HG03139 (cell line): ENCODE measurements around the gene DNAJC4.

Experiments
- ATAC-seq: cut with Tn5 transposase; IDR thresholded peaks from one replicate; pipeline ENCODE4 v1.9.1; 2021; ENCODE audit not compliant: unreplicated experiment

The DNAJC4 gene, protein sequence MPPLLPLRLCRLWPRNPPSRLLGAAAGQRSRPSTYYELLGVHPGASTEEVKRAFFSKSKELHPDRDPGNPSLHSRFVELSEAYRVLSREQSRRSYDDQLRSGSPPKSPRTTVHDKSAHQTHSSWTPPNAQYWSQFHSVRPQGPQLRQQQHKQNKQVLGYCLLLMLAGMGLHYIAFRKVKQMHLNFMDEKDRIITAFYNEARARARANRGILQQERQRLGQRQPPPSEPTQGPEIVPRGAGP

DNA sequence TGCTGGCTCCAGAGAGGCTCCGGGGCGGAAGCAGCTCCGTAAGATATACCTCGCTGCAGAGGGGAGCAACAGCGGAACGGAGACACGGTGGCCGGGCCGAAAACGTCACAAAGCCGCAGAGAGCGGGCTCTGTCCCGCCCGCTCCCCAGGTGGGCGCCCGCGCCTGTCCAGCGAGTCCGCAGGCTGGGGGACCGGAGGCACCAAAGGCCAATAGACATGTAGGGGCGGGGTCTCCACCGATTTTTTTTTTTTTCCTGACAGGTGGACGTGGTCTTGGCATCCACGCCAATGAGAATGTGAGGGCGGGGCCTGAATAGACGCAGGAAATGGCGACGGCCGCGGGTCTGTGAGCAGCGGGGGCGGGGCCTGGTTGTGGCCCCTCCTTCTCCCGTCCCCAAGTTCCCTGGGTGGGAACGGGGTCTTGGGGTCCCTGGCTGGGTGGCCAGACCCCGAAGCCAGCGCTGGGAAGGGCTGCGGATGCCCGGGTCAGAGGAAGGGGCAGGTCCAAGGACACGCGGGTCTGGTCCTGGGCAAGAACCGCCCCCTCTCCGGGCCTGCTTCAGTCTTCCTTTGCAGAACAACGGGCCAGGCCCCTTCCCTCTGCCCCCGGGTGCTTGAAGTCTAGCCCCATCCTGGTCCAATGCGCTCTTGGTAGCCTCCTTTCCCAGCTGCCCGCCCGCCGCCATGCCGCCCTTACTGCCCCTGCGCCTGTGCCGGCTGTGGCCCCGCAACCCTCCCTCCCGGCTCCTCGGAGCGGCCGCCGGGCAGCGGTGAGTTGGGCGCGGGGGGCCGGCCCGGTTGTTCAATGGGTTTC lies at the start of gene DNAJC4:
DNAJC4 (plus strand) TSS at position 378 of the 814 bp plus-strand sequence; CDS start at position 685, 307 bp downstream.
- no peak for ATAC-seq

DNA sequence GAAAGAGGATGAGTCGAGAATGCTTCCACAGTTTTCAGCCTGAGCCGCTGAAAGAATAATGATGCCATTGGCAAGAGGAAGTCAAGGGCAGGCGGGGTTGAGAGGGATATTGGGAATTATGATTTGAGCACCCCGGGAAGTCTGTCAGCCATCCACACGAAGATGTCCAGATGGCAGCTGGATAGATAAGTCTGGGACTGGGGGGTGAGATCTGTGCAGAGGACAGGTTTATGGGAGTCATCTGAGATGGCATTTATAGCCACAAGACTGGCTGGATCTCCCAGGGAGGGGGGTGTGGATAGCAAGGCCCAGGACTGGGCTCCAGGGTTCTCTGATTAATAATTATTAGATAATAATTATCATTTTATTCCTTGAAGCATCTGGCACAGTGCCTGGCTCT lies 49.5 kb upstream of the DNAJC4 start:
- ATAC-seq = no peak

DNA sequence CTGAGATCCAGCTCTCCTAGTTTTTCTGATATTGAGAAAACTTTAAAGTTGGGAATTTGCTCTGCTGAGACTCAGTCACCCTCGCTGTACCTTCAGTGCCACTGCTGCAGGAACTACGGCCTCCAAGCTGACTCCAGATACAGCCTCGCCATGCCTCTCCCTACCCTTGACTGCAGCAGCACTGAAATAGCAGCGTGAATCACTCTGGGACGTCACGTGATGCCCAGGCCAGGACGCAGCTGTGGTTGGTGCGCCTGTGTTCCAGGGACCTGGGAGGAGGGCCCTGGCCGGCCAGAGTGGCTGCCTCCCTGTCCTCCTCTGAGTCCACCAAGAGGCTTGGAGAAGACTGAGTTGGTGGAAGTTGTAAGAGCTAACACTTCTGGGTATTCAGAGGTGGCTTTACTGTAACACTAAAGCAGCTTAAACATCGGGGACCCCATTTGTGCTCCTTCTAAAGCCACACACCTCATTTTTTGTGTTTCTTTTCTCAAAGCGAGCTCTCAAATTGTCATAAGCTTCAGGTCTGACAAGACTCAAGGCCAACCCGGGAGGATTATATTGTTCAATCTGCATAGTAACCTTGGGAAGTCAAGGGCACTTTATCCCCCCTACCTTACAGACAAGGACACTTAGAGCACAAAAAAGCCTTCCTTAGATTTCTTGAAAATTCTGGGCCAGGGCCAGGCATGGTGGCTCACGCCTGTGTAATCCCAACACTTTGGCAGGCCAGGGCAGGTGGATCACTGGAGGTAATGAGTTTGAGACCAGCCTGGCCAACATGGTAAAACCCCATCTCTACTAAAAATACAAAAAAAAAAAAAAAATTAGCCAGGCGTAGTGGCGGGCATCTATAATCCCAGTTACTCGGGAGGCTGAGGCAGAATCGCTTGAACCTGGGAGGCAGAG lies 48.6 kb upstream of the DNAJC4 start:
- ATAC-seq = no peak

DNA sequence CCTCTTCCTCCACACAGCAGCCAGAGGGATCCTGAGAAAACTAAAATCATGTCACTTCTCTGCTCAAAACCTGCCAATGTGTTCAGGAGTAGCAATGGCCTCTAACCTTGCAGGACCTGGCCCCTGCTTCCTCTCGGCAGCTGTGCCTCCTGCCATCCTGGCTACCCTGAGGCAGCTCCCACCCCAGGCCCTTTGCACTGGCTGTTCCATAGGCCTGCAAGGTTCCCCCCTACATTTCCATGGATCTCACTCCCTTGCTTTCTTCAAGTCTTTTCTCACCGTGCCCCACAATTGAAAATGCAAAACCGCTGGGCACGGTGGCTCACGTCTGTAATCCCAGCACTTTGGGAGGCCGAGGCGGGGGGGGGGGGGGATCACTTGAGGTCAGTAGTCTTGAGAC lies 46.5 kb upstream of the DNAJC4 start:
- no peak for ATAC-seq

DNA sequence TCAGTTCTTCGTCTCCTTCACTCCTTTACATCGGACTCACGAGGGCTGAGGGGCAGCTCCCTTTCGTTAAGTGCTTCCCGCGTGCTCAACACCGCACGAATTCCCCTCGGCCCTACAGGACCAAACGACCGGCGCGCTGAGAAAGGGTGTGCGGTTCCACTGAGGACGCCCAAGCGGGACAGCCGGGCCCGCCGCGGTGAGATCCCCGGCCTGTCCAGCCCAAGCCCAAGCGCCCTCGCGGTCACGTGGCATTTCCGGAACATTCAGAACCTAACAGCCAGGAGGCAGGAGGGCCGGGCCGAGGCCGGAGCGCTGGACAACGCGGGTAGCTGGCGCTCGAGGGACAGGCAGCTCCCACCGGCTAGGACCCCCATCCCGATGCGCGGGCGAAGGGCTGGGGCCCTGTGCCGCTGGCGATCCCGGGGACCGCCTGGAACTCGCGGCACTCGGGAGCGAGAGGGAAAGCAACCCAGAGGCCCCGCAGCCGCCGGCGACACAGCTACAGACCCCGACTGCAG lies 45.1 kb upstream of the DNAJC4 start:
- ATAC-seq = peak; percentile 9

DNA sequence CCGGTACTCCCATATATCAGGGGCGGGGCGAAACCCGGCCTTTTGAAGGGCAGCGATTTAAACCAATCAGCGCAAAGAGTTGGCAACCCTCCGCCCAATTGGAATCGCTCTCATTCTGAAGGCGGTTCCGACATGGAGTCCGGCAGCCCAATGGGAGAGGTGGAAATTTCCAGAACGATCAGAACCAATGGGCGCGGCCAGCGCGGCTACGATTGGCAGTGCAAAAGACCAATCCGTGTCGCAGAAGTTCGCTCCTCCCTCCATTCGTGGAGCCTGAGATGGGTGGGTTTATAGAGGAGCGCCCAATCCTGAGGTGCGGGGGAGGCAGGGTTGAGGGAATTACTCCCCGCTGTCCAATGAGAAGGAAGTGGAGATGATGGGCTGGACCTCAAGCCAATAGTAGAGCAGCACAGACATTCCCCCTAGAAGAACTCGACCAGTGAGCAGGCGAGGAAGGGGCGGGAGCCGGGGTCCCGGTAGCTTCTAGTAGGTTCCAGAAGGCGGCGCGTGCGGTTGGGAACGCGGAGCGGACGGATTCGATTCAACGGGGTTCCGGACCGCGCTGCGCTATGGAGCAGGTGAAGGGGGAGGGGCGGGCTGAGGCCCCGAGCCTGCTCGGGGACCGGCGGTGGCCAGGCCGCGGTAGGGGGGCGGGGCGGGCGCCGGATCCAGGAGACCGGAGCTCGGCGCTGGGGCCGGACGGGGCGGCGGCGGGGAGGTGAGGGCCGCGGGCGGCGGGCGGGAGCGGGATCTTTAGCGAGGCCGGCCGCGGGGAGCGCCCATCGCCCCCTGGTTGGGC lies 44.5 kb upstream of the DNAJC4 start, which contains the start of gene STIP1:
STIP1 (plus strand) TSS at position 479 of the 799 bp plus-strand sequence; CDS start at position 570, 91 bp downstream.
- peak; percentile 83 for ATAC-seq

DNA sequence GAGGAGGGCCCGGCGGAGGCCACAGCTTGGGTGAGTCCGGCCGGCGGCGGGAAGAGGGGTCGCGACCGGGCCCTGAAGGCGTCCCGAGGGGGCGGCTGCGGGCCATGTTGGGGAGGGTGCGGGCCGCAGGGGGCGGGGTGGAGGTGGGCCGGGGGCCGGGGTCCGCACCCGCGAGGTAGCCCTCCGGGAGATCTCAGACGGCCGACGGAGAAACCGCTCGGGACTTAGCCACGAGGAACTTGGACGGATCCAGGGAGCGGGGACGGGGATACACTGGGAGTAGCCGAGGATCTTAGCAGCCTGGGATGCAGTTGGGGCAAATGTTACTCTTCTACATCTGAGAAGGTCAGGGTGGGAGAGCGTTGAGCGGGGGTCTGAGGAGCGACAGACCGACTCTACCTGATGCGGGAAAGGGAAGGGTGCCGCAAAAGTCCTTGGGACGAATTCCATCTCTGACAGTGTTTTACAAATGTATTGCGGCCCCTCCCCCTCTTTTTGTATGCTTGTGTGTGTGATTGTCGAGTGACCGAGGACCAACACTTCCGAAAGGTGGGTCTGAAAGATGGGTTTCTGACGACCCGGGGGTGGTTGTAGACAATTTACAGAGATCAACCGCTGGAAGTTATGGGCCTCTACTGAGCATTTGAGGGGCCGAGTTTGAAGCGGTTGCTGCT lies 43.7 kb upstream of the DNAJC4 start:
- no peak for ATAC-seq

DNA sequence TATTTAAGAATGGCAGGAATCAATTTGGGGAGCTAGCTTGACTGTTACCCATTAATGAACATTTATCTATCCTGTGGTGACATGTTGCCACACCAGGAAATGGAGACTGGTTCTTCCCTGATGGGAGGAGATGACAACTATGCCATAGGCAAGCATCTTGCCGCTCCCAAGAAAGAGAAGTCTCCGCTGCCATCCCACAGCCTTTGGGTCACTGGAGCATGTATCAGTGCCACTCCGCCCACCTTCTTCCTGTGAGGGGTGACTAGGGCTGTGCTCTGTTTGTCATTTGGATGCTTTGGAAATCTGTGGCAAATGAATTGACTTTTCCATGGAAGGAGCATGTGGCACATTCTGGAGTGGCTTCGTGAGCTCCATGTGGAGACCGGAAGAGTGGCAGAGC lies 37.9 kb upstream of the DNAJC4 start:
- no peak for ATAC-seq

DNA sequence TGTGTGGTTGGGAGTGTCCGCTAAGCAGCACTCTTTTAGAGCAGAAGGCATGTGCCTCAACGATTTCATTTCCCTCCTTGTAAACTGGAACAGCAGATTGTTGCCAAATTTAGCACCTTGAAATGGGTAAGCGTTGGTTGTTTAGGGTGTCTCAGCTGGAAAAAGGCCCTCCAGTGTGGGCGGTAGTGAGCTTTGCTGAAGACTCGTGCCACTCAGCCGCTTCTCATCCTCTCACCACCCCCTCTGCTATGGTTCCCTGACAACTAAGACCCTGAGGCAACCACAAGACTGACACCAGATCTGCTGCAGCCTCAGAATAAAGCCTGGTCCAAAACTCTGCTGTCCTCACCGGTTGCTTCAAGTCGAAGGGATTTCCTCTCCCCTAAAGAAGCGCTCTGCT lies 33.7 kb upstream of the DNAJC4 start:
- no peak for ATAC-seq

DNA sequence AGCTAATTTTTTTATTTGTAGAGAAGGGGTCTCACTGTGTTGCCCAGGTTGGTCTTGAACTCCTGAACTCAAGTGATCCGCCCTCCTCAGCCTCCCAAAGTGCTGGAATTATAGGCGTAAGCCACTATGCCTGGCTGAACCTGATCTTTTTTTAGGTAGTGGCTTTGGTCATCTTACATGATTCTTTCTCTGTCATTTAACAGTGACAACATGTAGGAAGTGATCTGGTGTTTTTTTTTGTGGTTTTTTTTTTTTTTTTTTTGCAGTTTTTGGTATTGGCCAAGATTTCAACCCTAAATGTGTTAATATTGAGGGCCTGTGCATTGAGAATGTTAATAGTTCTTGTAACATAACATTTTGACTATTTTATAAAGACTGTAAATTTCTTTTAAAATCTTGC lies 31.8 kb upstream of the DNAJC4 start:
- ATAC-seq = no peak

DNA sequence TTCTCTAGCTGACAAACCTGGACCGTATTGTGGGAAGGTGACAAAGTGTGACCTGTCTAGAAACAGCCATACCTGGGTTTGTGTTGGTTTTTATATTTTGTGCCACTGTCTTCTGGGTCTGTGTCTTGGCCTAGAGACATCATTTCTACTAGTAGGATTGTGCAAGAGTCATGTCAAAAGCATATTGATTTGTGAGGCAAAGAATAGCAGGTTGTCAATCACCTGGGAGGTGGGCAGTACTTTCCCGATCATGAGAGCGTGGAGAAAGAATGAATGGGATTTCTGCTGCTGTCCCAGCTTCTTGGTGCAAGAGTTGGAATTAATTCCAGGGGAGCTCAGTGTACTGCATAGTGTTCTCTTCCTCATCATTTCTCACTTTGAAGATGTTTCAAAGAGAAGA lies 28.8 kb upstream of the DNAJC4 start:
- no peak for ATAC-seq

DNA sequence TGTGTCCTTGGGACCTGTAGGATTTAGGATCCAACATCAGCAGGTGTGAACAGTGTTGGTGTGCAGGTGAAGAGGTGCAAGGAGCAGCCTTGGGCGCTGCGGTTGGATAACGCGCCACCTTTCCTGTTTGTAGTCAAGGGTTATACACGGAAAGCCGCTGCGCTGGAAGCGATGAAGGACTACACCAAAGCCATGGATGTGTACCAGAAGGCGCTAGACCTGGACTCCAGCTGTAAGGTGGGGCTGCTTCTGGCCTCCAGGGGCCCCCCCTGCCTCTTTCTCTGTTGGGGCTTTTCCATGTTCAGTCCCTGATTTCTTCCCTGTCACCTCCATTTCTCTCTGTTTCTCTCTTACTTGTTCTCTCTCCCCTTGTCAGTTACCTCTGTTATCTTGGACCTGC lies 27.4 kb upstream of the DNAJC4 start:
- ATAC-seq = no peak

DNA sequence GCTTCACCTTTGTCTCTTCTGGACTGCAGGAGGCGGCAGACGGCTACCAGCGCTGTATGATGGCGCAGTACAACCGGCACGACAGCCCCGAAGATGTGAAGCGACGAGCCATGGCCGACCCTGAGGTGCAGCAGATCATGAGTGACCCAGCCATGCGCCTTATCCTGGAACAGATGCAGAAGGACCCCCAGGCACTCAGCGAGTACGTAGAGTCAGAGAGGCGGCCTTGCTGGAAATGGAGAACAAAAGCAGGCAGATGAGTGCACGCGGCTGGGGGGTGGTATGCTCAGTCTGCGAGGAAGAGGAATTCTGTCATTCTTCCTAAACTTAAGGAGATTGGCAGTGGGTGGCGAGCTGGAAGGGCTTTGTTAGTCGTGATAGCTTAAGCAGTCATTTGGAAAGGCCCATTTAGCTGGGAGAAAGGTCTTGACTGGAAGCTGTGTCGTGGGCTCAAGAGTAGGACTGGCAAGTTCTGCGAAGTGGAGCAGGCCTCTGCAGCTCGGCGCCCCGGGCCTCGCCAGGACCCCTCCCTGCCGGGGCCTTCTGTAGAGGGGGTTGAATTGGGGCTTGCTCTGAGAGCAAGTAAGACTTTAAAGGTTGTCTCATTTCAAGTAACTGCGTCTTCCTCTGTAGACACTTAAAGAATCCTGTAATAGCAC lies 26.8 kb upstream of the DNAJC4 start:
- ATAC-seq = no peak

DNA sequence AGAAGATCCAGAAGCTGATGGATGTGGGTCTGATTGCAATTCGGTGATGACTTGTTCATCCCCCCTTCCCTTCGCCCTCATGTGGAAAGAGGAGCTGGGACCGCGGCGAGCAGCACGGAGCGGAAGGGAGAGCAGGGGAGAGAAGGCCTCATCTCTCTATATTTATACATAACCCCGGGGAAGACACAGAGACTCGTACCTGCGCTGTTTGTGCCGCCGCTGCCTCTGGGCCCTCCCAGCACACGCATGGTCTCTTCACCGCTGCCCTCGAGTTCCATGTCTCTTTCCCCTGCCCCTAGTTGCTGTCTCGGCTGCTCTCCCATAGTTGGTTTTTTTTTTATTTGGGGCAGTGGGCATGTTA lies 26.3 kb upstream of the DNAJC4 start:
- ATAC-seq = no peak

DNA sequence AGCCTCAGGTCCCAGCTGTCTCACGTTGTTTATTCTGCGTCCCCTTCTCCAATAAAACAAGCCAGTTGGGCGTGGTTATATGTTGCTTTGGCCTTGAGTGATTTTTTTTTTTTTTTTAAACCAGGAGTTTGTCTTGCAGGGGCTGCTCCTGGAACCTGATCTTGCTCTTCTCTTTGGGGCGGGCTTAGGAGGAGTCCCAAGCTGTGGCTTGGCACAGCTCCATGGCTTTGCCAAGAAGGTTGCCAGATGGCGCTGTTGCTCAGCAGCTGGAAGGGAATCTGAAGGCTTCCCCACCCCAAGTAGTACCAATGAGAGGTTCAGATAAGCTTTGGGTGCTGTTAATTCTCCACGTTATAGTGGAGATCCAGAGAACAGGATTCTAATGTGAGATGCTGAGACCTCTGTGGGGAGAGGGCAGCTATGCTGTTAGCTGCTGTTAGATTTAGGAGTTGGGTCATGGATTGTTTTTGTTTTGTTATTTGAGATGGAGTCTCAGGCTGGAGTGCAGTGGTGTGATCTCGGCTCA lies 25.8 kb upstream of the DNAJC4 start:
- ATAC-seq = no peak

DNA sequence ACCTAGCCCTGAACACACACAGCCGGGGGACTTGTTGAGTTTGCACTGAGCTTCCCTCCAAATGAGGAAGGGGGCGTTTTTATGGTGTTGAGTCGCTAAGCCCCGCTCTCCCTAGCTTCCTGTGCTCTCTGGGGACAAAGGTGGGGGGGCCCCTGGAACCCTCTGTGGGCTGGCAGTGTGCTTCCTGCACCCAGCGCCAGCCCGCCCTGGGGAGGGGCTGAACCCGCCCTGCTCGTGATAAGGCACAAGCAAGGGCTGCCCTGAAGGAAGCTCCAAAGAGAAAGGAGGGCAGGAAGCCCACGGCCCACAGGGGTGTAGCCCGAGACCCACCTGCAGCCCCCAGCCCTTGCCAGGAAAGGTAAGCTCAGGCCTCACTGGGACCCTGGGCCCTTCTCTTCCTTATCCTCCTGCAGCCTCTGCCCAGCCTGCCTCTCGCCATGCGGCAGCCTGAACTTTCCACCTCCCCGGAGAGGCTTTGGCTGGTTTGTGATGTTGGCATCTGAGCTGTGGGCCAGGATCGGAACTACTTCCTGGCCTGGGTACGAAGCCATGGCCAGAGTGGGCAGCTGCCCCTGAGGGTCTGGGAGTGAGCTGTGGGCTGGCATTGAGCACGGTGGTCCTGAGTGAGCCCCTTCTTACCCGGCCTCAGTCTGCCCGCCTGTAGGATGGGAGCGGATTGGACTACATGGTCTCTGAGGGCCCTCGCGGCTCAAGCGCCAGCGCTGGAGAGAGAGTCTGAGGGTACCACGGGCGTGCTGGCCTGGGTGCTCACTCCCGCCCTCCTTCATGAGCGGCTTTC lies 23.7 kb upstream of the DNAJC4 start, which contains the start of gene FERMT3:
FERMT3 (plus strand) TSS at position 265 of the 799 bp plus-strand sequence. CDS start 644 bp downstream, outside the sequence.
- peak; percentile 34 for ATAC-seq

DNA sequence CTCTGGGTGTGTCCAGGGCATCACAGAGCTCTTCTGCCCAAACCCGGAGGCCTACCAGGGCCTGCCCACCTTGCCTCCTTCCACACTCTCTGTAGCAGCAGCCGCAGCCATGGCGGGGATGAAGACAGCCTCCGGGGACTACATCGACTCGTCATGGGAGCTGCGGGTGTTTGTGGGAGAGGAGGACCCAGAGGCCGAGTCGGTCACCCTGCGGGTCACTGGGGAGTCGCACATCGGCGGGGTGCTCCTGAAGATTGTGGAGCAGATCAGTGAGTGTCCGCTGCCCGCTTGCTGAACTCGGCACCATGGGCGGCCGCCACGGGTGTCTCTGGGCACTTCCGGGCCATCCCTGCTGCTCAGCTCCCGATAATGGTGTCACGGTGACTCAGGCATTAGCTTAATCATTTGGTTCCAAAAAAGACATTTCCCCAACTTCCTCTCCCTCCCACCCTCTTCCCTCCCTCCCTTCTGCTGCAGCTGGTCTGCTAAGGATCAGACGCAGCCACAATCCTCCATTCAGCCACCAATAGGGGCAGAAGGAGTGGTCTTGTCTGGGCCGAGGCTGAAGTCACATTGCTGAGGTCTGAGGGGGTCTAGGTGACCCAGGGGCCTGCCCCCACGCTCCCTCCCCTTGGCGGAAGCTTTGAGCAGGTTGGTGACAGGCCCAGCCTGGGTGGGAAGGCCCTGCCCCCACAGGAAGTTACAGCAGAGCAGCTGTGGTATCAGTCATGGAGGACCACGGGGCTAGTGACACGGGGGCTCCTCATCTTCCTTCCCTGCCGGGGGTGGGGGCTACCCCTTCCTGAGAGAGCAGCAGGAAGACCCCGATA lies 22.9 kb upstream of the DNAJC4 start:
- peak; percentile 59 for ATAC-seq
